Measurements from ENCODE around the gene SRSF4.
"Not testable (repeated sequence)": the region's sequence is repeated elsewhere in the genome, so short reads cannot be mapped to it uniquely, and the experiment has no call there.

Gene SRSF4

DNA sequence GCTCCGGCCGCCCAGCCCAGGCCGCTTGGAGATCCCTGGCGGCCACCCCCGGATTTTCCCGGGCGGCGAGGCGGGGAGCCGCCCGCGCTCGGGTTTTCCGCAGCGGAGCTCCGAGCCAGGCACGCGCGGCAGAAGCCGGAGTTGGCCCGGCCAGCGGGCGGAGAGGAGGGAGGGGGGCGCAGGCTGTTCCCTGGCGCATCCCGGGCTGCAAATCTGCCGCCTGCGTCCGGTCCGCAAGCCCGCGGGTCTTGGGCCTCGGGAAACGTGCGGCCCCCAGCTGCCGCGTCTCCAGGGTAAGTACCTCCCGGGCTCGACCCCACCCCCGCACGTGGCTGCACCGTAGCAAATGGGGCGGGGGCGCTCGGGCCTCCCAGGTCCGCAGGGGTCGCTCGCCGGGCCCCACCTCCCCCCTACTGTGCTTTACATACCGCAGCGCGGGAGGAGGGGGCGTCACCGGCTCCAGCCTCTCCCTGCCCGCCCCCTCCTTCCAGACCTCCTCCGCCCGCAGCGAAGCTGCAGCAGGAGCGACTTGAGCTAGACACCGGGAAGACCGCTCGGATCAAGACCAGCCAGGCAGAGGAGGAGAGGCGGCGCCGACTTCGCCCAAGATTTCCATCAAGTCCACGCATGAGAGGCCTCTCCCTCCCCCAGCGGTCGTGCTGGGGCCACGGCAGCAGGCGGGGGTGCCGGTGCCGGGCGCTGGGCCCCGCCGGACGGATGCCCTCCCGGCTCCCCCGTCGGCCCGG is 59.6 kb downstream of the SRSF4 start:
- Mint-ChIP-seq H3K27me3 (peaks cover 65% of the 10 kb centered on the region), H3K4me1 (ENCODE audit: low read depth) (peaks cover 15% of the 10 kb centered on the region), H3K27ac (no peak overlapping the region), H3K9me3 (no peaks in the 10 kb centered on the region), H3K36me3 (ENCODE audit: low read depth) (peaks cover 23% of the 10 kb centered on the region), H3K4me3 (peak overlapping the region; percentile 21)
- intact Hi-C loops (cut with micrococcal nuclease): no loop called here

- Mint-ChIP-seq H3K27ac (no peak overlapping the region), H3K4me3 (peak overlapping the region; percentile 21), H3K27me3 (peaks cover 60% of the 10 kb centered on the region), H3K4me1 (ENCODE audit: low read depth) (peaks cover 15% of the 10 kb centered on the region), H3K36me3 (ENCODE audit: low read depth) (peaks cover 28% of the 10 kb centered on the region), H3K9me3 (no peaks in the 10 kb centered on the region)
- intact Hi-C loops (cut with micrococcal nuclease): no loop called here
Measured at GRCh38 chr1:29121516-29121935, 60.2 kb downstream of the SRSF4 start.

DNA sequence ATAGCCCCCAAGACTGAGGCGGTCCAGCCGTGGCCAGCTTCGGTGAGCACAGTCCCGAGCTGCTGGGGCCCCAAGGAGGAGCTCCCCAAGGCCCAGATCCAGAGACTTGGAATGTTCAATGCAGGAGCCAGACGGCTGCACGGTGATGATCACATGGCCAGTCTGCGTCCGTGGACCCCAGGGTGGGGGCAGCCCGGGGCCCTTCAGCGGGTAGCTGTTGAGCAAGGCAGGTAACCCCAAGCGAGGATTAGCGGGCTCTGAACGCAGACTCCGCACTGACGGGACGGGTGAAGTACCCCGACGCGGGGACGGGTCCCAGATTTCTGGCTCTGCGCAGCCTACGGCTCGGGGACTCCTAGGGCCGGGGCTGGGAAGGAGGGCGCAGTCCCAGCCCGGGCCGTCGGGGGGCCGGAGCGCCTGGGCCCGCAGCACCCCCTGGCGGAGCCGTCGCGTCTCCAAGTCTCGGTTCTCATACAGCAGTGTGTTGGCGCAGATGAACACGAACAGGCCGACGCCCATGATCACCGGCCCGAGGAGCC is 60.7 kb downstream of the SRSF4 start:
- intact Hi-C loops (cut with micrococcal nuclease): no loop called here
- Mint-ChIP-seq H3K4me3 (no peak overlapping the region), H3K4me1 (ENCODE audit: low read depth) (peaks cover 15% of the 10 kb centered on the region), H3K27me3 (peaks cover 55% of the 10 kb centered on the region), H3K9me3 (no peaks in the 10 kb centered on the region), H3K27ac (no peak overlapping the region), H3K36me3 (ENCODE audit: low read depth) (peaks cover 33% of the 10 kb centered on the region)

DNA sequence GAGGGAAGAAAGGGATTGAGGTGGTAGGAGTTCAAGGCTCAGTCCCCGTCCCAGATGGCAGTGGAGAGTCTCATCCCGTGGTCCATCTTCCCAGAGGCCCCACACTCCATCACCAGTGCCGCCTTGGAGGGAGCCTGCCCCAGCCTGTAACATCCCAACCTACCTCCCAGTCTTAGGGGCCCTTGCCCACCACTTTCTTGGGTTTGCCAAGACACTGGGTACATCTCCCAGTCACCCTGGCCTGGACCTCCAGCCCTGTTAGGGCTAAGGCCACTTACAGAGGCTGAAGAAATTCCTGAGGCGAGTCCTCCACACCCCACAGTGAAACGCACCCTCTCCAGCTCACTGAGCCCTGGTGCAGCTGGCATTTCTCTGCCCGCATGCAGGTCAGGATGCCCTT is 61.3 kb downstream of the SRSF4 start:
- no peak overlapping the region for H3K4me3 Mint-ChIP-seq
- intact Hi-C loops (cut with micrococcal nuclease): no loop called here
- peaks cover 40% of the 10 kb centered on the region for H3K36me3 Mint-ChIP-seq (ENCODE audit: low read depth)
- no peak overlapping the region for H3K27ac Mint-ChIP-seq
- H3K9me3 Mint-ChIP-seq: no peaks in the 10 kb centered on the region
- H3K4me1 Mint-ChIP-seq (ENCODE audit: low read depth): peaks cover 14% of the 10 kb centered on the region
- H3K27me3 Mint-ChIP-seq: peaks cover 48% of the 10 kb centered on the region

DNA sequence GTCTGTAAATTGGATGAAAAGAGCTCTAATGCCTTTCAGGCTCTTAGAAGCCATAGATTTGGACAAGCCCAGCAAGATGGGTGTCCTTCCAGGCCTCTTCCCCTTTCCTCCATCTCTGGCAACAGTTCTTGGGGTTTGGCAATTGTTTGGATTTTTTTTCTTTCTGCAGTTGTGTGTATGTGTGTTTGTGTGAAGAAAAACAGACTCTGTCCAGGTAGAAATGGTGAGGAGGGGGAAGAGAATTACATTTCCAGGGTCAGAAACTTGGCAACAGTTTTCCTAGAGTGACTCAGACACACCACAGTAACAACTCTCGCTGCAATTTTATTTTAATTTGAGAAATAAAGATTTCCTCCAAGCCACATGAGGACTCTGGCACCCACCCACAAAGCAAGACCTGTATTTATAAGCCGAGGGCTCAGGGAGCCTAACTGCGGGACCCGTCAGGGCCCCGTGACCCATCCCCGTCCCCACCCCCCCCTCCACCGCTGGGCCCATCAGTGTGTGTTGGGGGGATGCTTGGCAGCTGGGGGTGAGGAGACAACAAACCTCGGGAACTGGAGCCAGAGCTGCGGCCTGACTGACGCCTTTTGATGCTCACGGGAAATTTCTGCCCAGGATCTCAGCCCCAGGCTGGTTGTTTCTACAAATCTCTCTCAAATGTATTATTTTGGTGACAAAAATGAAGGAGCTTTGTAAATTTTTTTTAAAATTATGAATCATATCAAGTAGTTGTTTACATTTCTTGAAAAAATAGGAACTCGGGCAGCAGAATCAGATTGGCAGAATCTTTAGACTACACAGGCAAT is 62.4 kb downstream of the SRSF4 start:
- peaks cover 40% of the 10 kb centered on the region for H3K36me3 Mint-ChIP-seq (ENCODE audit: low read depth)
- intact Hi-C loops (cut with micrococcal nuclease): no loop called here
- H3K4me3 Mint-ChIP-seq: no peak overlapping the region
- H3K27ac Mint-ChIP-seq: no peak overlapping the region
- H3K4me1 Mint-ChIP-seq (ENCODE audit: low read depth): peaks cover 9% of the 10 kb centered on the region
- H3K9me3 Mint-ChIP-seq: no peaks in the 10 kb centered on the region
- H3K27me3 Mint-ChIP-seq: peaks cover 40% of the 10 kb centered on the region

GRCh38 chr1:29117381-29117780 is 64.3 kb downstream of the SRSF4 start:
- no peaks in the 10 kb centered on the region for H3K4me1 Mint-ChIP-seq (ENCODE audit: low read depth)
- H3K36me3 Mint-ChIP-seq (ENCODE audit: low read depth): peaks cover 59% of the 10 kb centered on the region
- no peak overlapping the region for H3K27ac Mint-ChIP-seq
- H3K27me3 Mint-ChIP-seq: peaks cover 24% of the 10 kb centered on the region
- H3K9me3 Mint-ChIP-seq: no peaks in the 10 kb centered on the region
- intact Hi-C loops (cut with micrococcal nuclease): no loop called here
- H3K4me3 Mint-ChIP-seq: no peak overlapping the region

- no peaks in the 10 kb centered on the region for H3K4me1 Mint-ChIP-seq (ENCODE audit: low read depth)
- peaks cover 83% of the 10 kb centered on the region for H3K36me3 Mint-ChIP-seq (ENCODE audit: low read depth)
- intact Hi-C loops (cut with micrococcal nuclease): no loop called here
- H3K27ac Mint-ChIP-seq: no peak overlapping the region
- peaks cover 1% of the 10 kb centered on the region for H3K27me3 Mint-ChIP-seq
- no peaks in the 10 kb centered on the region for H3K9me3 Mint-ChIP-seq
- H3K4me3 Mint-ChIP-seq: no peak overlapping the region
Measured at GRCh38 chr1:29114654-29115053, 67.0 kb downstream of the SRSF4 start.

DNA sequence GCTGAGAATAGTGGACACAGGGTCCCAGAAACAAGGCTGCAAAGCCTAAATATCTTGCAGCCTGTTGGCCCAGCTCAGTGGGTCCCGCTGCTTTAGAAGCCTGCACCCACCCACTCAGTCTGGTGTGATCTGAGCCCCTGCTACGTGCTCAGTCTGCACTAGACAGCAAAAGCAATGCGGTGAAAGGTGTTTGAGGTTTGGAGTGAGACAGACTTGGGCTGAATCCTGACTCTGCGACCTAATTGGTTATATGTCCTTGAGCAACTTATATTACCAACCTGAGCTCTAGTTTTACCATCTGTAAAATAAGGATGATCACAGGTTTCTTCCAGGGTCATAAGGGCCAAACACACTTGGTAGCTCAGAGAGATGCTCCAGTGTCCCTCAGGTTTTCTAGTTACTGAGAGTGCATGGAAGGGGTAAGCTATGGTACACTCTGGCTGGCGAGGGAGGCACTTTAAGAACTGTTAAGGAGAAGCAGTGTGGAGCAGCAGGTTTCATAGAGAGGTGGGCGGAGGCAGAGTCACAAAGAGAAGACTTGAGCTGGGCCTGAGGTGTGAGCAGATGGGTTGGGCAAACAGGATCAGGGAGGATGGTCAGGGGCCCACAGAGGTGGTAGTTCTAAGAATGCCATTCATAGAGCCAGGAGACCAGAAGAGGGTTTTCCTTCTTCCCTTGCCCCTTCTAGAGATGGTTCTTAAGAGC is 68.1 kb downstream of the SRSF4 start:
- H3K27ac Mint-ChIP-seq: no peak overlapping the region
- H3K27me3 Mint-ChIP-seq: no peaks in the 10 kb centered on the region
- no peaks in the 10 kb centered on the region for H3K4me1 Mint-ChIP-seq (ENCODE audit: low read depth)
- H3K4me3 Mint-ChIP-seq: no peak overlapping the region
- H3K9me3 Mint-ChIP-seq: no peaks in the 10 kb centered on the region
- intact Hi-C loops (cut with micrococcal nuclease): no loop called here
- H3K36me3 Mint-ChIP-seq (ENCODE audit: low read depth): peaks cover 83% of the 10 kb centered on the region

DNA sequence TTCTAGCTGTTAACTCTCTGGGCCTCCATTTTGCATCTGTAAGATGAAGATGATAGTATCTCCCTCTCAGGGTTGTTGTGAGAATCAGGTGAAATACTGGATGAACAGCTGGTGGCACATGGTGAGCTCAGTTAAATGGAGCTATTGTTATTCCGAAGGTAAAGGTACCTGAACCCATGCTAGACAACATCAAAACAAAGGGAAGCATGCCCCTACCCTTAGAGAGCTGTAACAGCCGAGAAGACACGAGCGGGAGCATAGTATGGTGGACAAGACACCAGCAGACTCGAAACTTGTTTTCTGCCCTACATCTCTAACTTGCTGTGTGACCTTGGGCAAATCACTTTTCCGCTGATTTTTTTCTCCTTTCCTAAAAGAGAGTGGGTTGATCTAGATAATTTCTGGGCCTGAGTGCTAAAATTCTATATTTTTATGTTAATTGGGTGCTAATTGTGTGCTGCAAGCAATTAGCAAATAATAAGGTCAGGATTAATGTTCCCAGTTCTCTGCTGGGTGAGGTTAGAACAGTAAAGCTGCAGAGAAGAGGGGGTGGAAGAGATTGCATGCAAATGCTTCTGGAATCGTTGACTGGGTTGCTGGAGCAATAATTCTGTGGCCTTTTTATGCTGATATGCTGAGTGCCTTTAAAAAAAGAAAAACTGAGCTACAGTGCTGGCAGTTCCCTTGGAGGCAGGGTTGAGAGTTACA is 68.8 kb downstream of the SRSF4 start:
- Mint-ChIP-seq H3K4me3 (no peak overlapping the region), H3K9me3 (no peaks in the 10 kb centered on the region), H3K27ac (no peak overlapping the region), H3K36me3 (ENCODE audit: low read depth) (peaks cover 80% of the 10 kb centered on the region), H3K27me3 (no peaks in the 10 kb centered on the region), H3K4me1 (ENCODE audit: low read depth) (no peaks in the 10 kb centered on the region)
- intact Hi-C loops (cut with micrococcal nuclease): no loop called here

DNA sequence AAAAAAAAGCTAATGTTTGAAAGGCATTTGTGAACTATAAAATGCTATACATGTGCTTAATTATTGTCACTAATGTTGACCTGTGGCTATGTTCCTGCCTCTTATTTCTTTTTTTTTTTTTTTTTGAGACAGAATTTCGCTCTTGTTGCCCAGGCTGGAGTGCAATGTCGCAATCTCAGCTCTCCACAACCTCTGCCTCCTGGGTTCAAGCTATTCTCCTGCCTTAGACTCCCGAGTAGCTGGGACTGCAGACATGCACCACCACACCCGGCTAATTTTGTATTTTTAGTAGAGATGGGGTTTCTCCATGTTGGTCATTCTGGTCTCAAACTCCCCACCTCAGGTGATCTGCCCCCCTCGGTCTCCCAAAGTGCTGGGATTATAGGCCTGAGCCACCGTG is 73.7 kb downstream of the SRSF4 start:
- H3K4me3 Mint-ChIP-seq; intact Hi-C loops (cut with micrococcal nuclease); H3K9me3 Mint-ChIP-seq; H3K27ac Mint-ChIP-seq; H3K27me3 Mint-ChIP-seq; H3K4me1 Mint-ChIP-seq (ENCODE audit: low read depth): not testable (repeated sequence)
- peaks cover 44% of the 10 kb centered on the region for H3K36me3 Mint-ChIP-seq (ENCODE audit: low read depth)

DNA sequence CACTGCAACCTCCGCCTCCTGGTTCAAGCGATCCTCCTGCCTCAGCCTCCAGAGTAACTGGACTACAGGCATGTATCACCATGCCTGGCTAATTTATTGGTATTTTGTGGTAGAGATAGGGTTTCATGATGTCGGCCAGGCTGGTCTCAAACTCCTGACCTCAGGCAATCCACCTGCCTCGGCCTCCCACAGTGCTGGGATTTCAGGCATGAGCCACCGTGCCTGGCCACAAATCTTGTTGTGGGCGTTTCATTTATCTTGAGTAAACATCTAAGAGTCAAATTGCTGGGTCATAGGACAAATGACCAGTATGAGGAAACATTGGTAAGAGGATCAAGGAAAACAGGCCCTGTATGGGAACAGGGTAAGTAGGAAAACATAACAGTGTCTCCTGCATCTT is 75.9 kb downstream of the SRSF4 start:
- Mint-ChIP-seq H3K9me3 (no peaks in the 10 kb centered on the region), H3K27me3 (no peaks in the 10 kb centered on the region), H3K36me3 (ENCODE audit: low read depth) (peaks cover 38% of the 10 kb centered on the region), H3K4me1 (ENCODE audit: low read depth) (no peaks in the 10 kb centered on the region), H3K4me3 (no peak overlapping the region), H3K27ac (no peak overlapping the region)
- intact Hi-C loops (cut with micrococcal nuclease): no loop called here

DNA sequence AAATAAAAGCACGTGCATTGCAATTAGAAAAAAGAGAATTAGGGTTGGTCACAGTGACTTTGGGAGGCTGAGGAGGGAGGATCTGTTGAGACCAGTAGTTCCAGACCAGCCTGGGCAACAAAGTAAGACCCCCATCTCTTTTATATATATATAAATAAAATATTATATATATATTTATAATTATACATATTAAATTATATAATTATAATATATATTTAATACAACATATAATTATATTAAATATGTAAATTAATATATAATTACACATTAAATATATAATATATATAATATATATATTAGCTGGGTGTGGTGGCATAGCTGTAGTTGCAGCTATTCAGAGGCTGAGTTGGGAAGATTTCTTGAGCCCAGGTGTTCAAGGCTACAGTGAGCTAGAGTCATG is 81.2 kb downstream of the SRSF4 start:
- Mint-ChIP-seq H3K4me3 (no peak overlapping the region), H3K27ac (no peak overlapping the region), H3K4me1 (ENCODE audit: low read depth) (no peaks in the 10 kb centered on the region), H3K36me3 (ENCODE audit: low read depth) (peaks cover 52% of the 10 kb centered on the region), H3K9me3 (no peaks in the 10 kb centered on the region), H3K27me3 (no peaks in the 10 kb centered on the region)
- intact Hi-C loops (cut with micrococcal nuclease): no loop called here

DNA sequence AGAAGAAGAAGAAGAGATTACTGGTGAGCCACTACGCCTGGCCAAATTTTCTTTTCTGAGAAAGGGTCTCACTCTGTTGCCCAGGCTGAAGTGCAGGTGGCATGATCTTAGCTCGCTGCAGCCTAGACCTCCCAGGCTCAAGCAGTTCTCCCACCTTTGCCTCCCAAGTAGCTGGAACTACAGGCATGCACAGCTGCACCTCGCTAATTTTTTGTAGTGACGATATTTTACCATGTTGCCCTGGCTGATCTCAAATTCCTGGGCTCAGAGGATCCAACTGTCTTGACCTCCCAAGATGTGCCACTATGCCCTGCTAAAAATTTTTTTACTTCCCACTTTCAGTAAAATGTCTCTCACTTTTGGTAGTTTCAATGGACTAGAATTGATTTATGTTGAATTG is 82.4 kb downstream of the SRSF4 start:
- no peaks in the 10 kb centered on the region for H3K4me1 Mint-ChIP-seq (ENCODE audit: low read depth)
- H3K27me3 Mint-ChIP-seq: no peaks in the 10 kb centered on the region
- peaks cover 58% of the 10 kb centered on the region for H3K36me3 Mint-ChIP-seq (ENCODE audit: low read depth)
- no peaks in the 10 kb centered on the region for H3K9me3 Mint-ChIP-seq
- no peak overlapping the region for H3K4me3 Mint-ChIP-seq
- intact Hi-C loops (cut with micrococcal nuclease): no loop called here
- H3K27ac Mint-ChIP-seq: no peak overlapping the region
